GM18502 (cell line): ENCODE data around the gene REXO2.

Source experiments
- ATAC-seq: cut with Tn5 transposase; IDR thresholded peaks from one replicate; pipeline ENCODE4 v1.9.1; 2021; ENCODE audit warnings: mild to moderate bottlenecking; ENCODE audit not compliant: unreplicated experiment, poor library complexity

Gene REXO2

GRCh38 chr11:114439229-114440120 is at the start of gene REXO2:
Gene REXO2, plus strand, starts transcription at chr11:114439467. Its CDS starts 62 bp downstream, at chr11:114439529.
- peak; percentile 99 for ATAC-seq

GRCh38 chr11:114392735-114393667 is 46.3 kb upstream of the REXO2 start:
- ATAC-seq = no peak

GRCh38 chr11:114395736-114396135 is 43.5 kb upstream of the REXO2 start:
- no peak for ATAC-seq

- no peak for ATAC-seq
Observed at GRCh38 chr11:114396916-114397315, 42.4 kb upstream of the REXO2 start.

- no peak for ATAC-seq
Observed at GRCh38 chr11:114397349-114397982, 41.8 kb upstream of the REXO2 start.

GRCh38 chr11:114398303-114398920 is 40.9 kb upstream of the REXO2 start:
- ATAC-seq = no peak

GRCh38 chr11:114399490-114400215 is 39.6 kb upstream of the REXO2 start:
- ATAC-seq = peak; percentile 34

- peak; percentile 93 for ATAC-seq
Observed at GRCh38 chr11:114400216-114400914, 38.9 kb upstream of the REXO2 start, which contains the start of the genes C11orf71 and RBM7. Gene C11orf71, minus strand, starts transcription at chr11:114400511. Its CDS starts 180 bp downstream, at chr11:114400331. Gene RBM7, plus strand, starts transcription at chr11:114400666. Its CDS starts 6 bp downstream, at chr11:114400672.

- ATAC-seq = no peak
Observed at GRCh38 chr11:114400915-114401223, 38.4 kb upstream of the REXO2 start.

- no peak for ATAC-seq
Observed at GRCh38 chr11:114401311-114401710, 38.0 kb upstream of the REXO2 start.

- ATAC-seq = no peak
Observed at GRCh38 chr11:114412946-114413345, 26.3 kb upstream of the REXO2 start.

- no peak for ATAC-seq
Observed at GRCh38 chr11:114413958-114414357, 25.3 kb upstream of the REXO2 start.

- ATAC-seq = no peak
Observed at GRCh38 chr11:114416441-114416961, 22.8 kb upstream of the REXO2 start.

- no peak for ATAC-seq
Observed at GRCh38 chr11:114426280-114426679, 13.0 kb upstream of the REXO2 start.

- ATAC-seq = no peak
Observed at GRCh38 chr11:114430290-114430689, 9.0 kb upstream of the REXO2 start.

- ATAC-seq = no peak
Observed at GRCh38 chr11:114432893-114433292, 6.4 kb upstream of the REXO2 start.

GRCh38 chr11:114433376-114433775 is 5.9 kb upstream of the REXO2 start:
- no peak for ATAC-seq

- ATAC-seq = no peak
Observed at GRCh38 chr11:114438303-114438702, 964 bp upstream of the REXO2 start.
